Testis (tissue), 2 donors: ENCODE measurements around the gene TASP1.
"Not testable (repeated sequence)": the region's sequence is repeated elsewhere in the genome, so short reads cannot be mapped to it uniquely, and the experiment has no call there.

Experiments used
- CTCF ChIP-seq, 3 experiments: fragments of 450-650 bp in 2 of 3; fragments of 200-600 bp in 1 of 3; sonication (generic) in 1 of 3; IDR thresholded peaks; one replicate each; pipeline ENCODE4 v1.5.1; 2016 to 2019; ENCODE audit warnings: antibody characterized with exemption in 3 of 3, mild to moderate bottlenecking in 2 of 3, moderate library complexity in 1 of 3
- POLR2A ChIP-seq: fragments of 450-650 bp; IDR thresholded peaks from one replicate; pipeline ENCODE4 v1.6.1; 2017; ENCODE audit warnings: antibody characterized with exemption, mild to moderate bottlenecking, moderate library complexity

DNA sequence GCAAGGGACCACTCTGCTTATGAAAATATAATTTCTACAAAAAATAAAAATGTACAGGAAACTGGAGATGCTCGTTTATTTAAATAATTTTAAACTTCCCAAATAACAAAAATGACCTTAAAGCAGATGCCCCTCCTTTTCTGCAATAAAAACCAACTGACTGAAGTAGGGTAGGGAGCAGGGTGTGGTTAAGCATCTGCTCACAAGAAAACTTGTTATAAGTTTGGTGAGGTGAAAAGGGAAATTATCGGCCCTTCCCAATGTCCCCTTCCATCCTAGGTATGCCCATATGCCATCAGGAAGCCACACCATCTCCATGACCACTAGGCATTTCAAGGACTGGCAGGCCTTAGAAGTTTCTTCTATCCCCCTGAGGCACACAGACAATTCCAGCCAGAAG is 21.1 kb downstream of the TASP1 start:
- TF ChIP-seq POLR2A; CTCF (IDR thresholded peaks at IDR 0.05): not testable (repeated sequence)
